GM21423 (cell line): ENCODE results near the gene TIMMDC1.
"Not testable (repeated sequence)": the region's sequence is repeated elsewhere in the genome, so short reads cannot be mapped to it uniquely, and the experiment has no call there.

ENCODE experiments used
- ATAC-seq: cut with Tn5 transposase; IDR thresholded peaks from one replicate; pipeline ENCODE4 v1.9.1; 2021; ENCODE audit warnings: mild to moderate bottlenecking, moderate library complexity; ENCODE audit not compliant: unreplicated experiment

TIMMDC1 gene

GRCh38 chr3:119508172-119508845 lies 10.0 kb downstream of the TIMMDC1 start:
- ATAC-seq = peak; percentile 70

- no peak for ATAC-seq
Observed at GRCh38 chr3:119510690-119511089, 12.3 kb downstream of the TIMMDC1 start.

- ATAC-seq = no peak
Observed at GRCh38 chr3:119514637-119515036, 16.3 kb downstream of the TIMMDC1 start.

GRCh38 chr3:119517112-119517511 lies 18.8 kb downstream of the TIMMDC1 start:
- ATAC-seq = no peak

DNA sequence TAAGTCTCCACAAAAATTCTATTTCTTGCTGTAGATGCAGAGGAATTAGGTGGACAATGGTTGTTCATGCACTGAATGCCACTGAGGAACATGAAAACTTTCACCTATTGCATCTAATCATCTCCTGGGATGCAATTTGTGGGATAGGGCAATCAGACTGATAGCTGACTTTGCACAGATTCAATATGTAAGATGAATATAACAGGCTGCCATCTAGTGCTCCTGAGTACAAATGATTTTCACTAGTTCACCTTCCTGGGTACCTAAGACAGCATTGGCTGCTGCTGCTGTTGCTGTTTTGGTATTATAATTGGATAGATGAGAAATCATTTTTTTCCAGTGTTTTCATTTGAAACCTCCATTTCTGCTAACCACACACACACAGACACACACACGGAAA lies 19.7 kb downstream of the TIMMDC1 start:
- ATAC-seq = no peak

GRCh38 chr3:119524931-119525662 lies 26.8 kb downstream of the TIMMDC1 start:
- ATAC-seq = no peak

DNA sequence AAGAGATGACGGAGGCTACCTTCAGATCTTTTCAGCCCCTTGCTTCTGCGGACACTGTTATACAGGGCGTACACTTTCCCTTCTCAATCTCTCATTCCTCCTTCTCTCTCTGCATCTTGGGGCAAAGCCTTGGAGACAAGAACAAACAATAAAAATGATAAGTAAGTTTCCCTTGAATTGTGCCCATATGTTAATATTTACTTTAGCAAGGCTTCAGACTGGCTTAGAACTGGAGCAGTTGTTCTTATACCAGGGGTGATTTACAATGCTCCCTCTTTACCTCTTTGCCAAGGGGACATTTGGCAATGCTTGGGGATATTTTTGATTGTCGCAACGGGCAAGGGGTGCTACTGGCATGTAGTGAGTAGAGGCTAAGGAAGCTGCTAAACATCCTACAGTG lies 29.4 kb downstream of the TIMMDC1 start:
- no peak for ATAC-seq

- ATAC-seq = no peak
Observed at GRCh38 chr3:119529883-119530282, 31.5 kb downstream of the TIMMDC1 start.

DNA sequence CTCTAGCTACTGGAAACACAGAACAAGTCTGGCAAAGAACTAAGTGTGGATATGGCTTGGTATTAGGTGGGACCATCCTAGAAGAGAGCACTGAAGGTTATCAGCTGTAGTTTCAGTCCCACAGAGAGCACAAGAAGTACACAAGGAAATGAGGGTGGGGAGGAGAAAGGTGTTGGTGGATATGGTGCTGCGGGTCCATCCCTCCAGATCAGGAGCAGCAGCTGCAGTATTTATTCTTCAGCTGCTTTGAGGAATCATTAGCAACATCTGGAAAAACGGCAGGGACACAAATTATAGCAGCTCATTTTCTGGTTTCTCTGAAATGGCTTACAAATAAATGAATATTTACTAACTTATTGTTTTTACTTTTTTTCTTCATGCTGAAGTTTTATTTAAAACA lies 32.1 kb downstream of the TIMMDC1 start:
- ATAC-seq = no peak

GRCh38 chr3:119531151-119531550 lies 32.8 kb downstream of the TIMMDC1 start:
- ATAC-seq = no peak

DNA sequence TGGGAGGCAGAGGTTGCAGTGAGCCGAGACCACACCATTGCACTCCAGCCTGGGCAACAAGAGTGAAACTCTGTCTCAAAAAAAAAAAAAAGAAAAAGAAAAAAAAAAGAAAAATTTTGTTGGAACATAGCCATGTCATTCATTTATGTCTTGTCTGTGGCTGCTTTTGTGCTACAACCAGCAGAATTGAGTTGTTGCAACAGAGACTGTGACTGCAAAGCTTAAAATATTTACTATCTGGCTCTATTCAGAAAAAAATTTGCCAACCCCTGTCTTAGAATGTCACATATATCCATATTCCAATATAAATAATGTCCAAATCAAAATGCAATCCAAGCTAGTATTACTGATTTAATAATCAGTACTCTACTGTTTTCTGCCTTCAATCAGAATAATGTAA lies 35.9 kb downstream of the TIMMDC1 start:
- ATAC-seq = no peak

- no peak for ATAC-seq
Observed at GRCh38 chr3:119536757-119537156, 38.4 kb downstream of the TIMMDC1 start.

DNA sequence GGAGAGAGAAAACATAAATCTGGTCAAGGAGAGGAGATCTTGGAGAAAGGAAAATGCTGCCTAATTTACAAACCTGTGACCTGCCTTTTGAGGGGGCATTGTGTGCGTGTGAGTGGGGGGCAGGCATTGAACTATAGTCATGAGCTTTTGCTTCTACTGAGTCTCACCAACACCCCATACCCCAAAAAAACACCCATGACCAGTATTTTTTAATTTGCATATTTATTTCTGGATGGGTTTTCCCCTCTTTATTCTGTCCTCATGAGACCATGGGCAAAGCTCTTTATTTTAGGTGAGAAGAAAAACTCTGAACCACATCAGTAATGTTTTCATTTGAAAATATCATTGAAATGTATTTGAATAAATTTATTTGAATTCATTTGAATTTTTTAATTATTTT lies 40.4 kb downstream of the TIMMDC1 start:
- no peak for ATAC-seq

GRCh38 chr3:119541547-119541946 lies 43.2 kb downstream of the TIMMDC1 start:
- ATAC-seq = no peak

GRCh38 chr3:119542168-119542767 lies 43.9 kb downstream of the TIMMDC1 start:
- ATAC-seq = peak; percentile 45

DNA sequence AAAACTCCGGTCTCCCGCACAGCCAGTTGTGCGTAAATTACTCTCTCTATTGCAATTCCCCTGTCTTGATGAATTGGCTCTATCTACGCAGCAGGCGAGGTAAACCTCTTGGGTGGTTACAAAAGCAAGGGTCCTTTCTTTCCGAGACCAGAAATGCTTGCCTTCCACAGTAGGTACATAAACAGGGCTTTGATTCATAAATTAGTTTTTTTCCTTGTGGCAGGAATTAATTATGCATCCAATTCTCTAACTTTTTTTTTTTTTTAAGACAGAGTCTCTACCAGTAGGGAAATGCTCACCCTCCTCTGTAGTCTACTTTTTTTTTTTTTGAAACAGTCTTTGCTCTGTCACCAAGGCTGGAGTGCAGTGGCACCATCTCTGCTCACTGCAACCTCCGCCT lies 44.8 kb downstream of the TIMMDC1 start:
- ATAC-seq = no peak

- ATAC-seq = no peak
Observed at GRCh38 chr3:119547227-119547626, 48.9 kb downstream of the TIMMDC1 start.

GRCh38 chr3:119548341-119548740 lies 50.0 kb downstream of the TIMMDC1 start:
- no peak for ATAC-seq

DNA sequence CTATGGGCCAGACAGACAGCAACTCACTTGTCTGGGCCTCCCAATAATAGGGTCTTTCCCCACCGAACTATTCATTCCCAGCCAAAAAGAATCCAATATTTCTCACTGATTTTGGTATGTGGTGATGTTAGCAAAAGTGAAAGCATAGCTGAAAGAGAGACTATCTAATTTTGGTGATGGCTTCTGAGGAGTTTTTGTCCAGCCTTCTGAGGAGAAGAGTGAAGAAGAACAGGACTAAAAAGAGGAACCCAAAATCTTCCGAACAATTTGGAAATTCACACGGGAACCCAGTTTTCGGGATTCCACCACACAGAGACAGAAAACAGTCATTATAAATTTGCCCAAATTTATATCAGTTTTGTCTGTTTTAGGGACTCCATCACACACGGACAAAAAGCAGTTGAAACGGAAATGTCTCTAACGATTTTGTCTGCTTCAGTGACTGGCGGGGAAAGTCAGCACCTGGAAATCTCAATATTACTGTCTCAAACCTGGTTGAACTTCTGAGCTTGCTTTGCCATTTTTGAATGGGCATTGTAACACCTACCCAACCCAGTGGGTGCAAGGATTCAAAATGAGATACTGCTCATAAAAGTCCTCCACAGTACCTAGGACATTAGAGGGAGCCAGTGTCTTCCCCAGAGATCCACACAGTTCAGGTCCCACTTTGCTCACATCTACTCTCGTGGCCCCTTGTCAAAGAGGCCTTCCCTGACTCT lies 52.0 kb downstream of the TIMMDC1 start:
- ATAC-seq = peak; percentile 31

- ATAC-seq = no peak
Observed at GRCh38 chr3:119551598-119551997, 53.3 kb downstream of the TIMMDC1 start.

- ATAC-seq = not testable (repeated sequence)
Observed at GRCh38 chr3:119552928-119553327, 54.6 kb downstream of the TIMMDC1 start.
